Glutamatergic neuron (in vitro differentiated cells): ENCODE results near the gene NME5. TPM values are rescaled to one million over a fixed set of nuclear protein-coding genes. Genes with fewer than 3 reads are reported as not detected.

ENCODE experiments used
- DNase-seq: peaks from one replicate; pipeline ENCODE4 v3.0.0; 2022
- H3K27ac Mint-ChIP-seq: one replicate; pipeline ENCODE4 v1.8.0; 2020; ENCODE audit warnings: mild to moderate bottlenecking, mixed read lengths, inconsistent platforms; ENCODE audit not compliant: unreplicated experiment
- H3K27me3 Mint-ChIP-seq: one replicate; pipeline ENCODE4 v1.8.0; 2020; ENCODE audit warnings: mild to moderate bottlenecking, moderate library complexity, mixed read lengths, inconsistent platforms; ENCODE audit not compliant: unreplicated experiment
- H3K36me3 Mint-ChIP-seq: one replicate; pipeline ENCODE4 v1.8.0; 2020; ENCODE audit warnings: mild to moderate bottlenecking, mixed read lengths, inconsistent platforms; ENCODE audit not compliant: unreplicated experiment
- H3K4me1 Mint-ChIP-seq: one replicate; pipeline ENCODE4 v1.8.0; 2020; ENCODE audit warnings: mild to moderate bottlenecking, low read depth, mixed read lengths, inconsistent platforms; ENCODE audit not compliant: unreplicated experiment
- H3K4me3 Mint-ChIP-seq: one replicate; pipeline ENCODE4 v1.8.0; 2020; ENCODE audit warnings: mild to moderate bottlenecking, mixed read lengths, inconsistent platforms; ENCODE audit not compliant: unreplicated experiment
- H3K9me3 Mint-ChIP-seq: one replicate; pipeline ENCODE4 v1.8.0; 2020; ENCODE audit warnings: mild to moderate bottlenecking, moderate library complexity, mixed read lengths, inconsistent platforms; ENCODE audit not compliant: unreplicated experiment
- total RNA-seq: library from RNA; stranded (reverse); fragmentation: NEBNext Ultra II Directional; extraction: Animal tissue kit (Norgen Biotek cat#: 25700); gene quantifications from one replicate; pipeline ENCODE4 v1.2.1, GENCODE V29; 2021; ENCODE audit not compliant: unreplicated experiment
- TF ChIP-seq, protein P1 (sequence below): fragments of 200-600 bp; sonication (generic); IDR thresholded peaks from one replicate; pipeline ENCODE4 v1.5.0; 2021; ENCODE audit not compliant: partially characterized antibody, unreplicated experiment

Gene NME5
- total RNA-seq, 1 donor from 2014 or later: 0.71 TPM

DNA sequence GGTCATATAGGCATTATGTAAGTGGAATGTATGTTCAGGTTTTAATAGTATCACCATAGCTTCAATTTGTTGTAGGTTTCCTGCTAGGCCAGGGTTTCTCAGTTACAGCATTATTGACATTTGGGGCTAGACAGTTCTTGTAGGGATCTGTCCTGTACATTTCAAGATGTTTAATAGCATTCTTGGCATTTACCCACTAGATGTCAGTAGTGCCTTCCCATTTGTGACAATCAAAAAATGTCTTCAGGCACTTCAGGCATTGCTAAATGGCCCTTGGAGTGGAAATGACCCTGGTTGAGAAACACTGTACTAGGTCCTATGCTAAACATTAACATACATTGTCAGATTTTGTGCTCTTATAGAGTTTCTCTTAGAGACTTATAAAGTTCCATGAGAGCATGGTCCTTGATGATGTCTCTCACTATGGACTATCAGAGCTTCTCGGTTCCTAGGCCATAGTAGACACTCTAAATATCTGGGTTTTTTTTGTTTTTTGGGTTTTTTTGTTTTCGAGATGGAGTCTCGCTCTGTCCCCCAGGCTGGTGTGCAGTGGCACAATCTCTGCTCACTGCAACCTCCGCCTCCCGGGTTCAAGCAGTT, 41.1 kb upstream of the NME5 start:
- H3K9me3 Mint-ChIP-seq: no peaks in the 10 kb centered on the region
- DNase-seq: no peak
- H3K4me1 Mint-ChIP-seq: peaks cover 7% of the 10 kb centered on the region
- H3K4me3 Mint-ChIP-seq: no peak overlapping the region
- TF ChIP-seq, protein P1, sequence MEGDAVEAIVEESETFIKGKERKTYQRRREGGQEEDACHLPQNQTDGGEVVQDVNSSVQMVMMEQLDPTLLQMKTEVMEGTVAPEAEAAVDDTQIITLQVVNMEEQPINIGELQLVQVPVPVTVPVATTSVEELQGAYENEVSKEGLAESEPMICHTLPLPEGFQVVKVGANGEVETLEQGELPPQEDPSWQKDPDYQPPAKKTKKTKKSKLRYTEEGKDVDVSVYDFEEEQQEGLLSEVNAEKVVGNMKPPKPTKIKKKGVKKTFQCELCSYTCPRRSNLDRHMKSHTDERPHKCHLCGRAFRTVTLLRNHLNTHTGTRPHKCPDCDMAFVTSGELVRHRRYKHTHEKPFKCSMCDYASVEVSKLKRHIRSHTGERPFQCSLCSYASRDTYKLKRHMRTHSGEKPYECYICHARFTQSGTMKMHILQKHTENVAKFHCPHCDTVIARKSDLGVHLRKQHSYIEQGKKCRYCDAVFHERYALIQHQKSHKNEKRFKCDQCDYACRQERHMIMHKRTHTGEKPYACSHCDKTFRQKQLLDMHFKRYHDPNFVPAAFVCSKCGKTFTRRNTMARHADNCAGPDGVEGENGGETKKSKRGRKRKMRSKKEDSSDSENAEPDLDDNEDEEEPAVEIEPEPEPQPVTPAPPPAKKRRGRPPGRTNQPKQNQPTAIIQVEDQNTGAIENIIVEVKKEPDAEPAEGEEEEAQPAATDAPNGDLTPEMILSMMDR: peak; percentile 24
- H3K36me3 Mint-ChIP-seq: no peaks in the 10 kb centered on the region
- H3K27ac Mint-ChIP-seq: no peak overlapping the region
- peaks cover 1% of the 10 kb centered on the region for H3K27me3 Mint-ChIP-seq

DNA sequence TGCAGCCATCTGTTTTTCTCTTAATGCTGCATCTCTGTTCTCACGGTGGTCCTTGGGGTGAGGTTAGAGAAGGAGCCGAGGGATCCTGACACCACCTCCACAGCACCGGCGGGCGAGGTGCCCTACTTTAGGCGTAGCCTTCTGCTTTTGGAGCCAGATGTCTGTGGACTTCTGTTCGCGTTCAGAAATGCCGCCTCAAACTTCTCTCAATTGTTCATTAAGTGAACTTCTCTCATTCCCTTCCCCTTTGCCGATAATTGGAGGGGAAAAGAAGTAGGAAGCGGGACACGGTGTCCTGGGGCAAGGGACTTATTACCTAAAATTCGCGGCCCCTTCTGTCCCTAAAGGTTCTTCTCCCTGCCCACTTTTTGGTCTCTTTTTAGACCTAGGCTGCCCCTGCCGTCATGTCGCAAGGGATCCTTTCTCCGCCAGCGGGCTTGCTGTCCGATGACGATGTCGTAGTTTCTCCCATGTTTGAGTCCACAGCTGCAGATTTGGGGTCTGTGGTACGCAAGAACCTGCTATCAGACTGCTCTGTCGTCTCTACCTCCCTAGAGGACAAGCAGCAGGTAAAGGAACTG, 40.1 kb upstream of the NME5 start:
- no peak overlapping the region for H3K27ac Mint-ChIP-seq
- peaks cover 3% of the 10 kb centered on the region for H3K27me3 Mint-ChIP-seq
- no peaks in the 10 kb centered on the region for H3K9me3 Mint-ChIP-seq
- no peaks in the 10 kb centered on the region for H3K36me3 Mint-ChIP-seq
- TF ChIP-seq, protein P1: no peak
- no peak overlapping the region for H3K4me3 Mint-ChIP-seq
- DNase-seq: peak; percentile 19
- H3K4me1 Mint-ChIP-seq: peaks cover 7% of the 10 kb centered on the region

DNA sequence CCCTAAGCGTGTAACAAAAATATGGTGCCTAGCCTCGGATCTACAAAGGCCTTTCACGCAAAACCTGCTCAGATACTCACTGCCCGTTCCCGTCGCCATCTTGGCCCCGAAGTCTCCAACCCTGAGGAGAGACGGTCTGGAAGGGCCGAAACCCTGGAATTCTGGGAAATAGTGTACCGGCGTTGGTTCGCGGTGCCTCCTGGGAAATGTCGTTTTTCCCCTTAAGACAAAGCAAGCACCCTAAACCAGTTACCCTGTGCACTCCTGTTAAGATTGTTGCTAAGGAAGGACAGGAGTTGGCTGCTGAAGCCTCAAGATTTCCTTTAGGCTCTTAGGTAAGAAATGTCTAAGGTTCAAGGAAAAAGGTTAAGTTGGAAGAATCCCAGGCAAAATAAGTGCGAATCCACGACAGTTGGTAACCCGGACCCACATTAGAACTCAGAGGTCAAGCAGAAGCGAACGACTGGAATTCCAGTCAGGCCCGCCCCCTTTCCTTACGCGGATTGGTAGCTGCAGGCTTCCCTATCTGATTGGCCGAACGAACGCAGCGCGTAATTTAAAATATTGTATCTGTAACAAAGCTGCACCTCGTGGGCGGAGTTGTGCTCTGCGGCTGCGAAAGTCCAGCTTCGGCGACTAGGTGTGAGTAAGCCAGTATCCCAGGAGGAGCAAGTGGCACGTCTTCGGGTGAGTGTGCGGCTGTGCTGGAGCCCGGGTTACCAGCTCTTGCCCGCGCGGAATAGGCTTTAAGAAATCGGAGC, 39.5 kb upstream of the NME5 start, which contains the start of the genes BRD8 and KIF20A:
BRD8 (minus strand) TSS at position 115 of the 761 bp plus-strand sequence; CDS start at position 99, 16 bp downstream.
KIF20A (plus strand) TSS at position 597 of the 761 bp plus-strand sequence. CDS start 569 bp downstream, outside the sequence.
- TF ChIP-seq, protein P1: no peak
- Mint-ChIP-seq H3K9me3 (no peaks in the 10 kb centered on the region), H3K4me1 (peaks cover 7% of the 10 kb centered on the region), H3K4me3 (no peak within 1 kb of the TSS), H3K36me3 (no peaks in the 10 kb centered on the region), H3K27ac (no peak within 1 kb of the TSS), H3K27me3 (peaks cover 3% of the 10 kb centered on the region)
- peak; percentile 91 for DNase-seq

DNA sequence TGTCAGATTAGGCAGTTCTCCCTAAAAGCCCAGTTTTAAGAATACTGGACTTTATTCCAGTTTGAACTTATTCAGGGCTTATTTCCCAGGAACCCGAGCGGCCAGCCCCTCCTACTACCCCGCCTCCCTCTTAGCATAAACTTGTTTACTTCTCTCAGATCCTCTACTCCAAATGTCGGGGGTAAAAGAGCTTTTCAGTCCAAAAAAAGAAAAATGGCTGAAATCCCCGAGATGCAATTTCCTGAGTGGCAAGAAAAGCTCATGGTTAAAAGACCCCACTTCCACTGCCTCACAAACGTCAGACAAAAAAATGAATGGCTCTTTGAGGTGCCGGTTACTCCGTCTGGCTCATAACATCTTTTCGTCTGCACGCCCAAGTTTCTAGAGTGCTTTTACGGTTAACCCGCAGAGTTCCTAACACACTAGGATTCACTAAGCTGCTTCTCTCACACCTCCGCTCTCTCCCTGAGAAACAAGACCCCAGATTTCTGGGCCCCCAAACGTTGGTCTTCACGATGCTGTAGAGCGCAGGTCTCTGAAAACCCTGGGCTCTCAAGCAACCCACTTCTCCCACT, 38.8 kb upstream of the NME5 start:
- Mint-ChIP-seq H3K27me3 (peaks cover 3% of the 10 kb centered on the region), H3K4me3 (no peak overlapping the region), H3K9me3 (no peaks in the 10 kb centered on the region), H3K4me1 (peaks cover 7% of the 10 kb centered on the region), H3K36me3 (no peaks in the 10 kb centered on the region), H3K27ac (no peak overlapping the region)
- TF ChIP-seq, protein P1: no peak
- peak; percentile 25 for DNase-seq
